Activated CD8-positive, alpha-beta memory T cell treated with anti-CD3 and anti-CD28 coated beads, Interleukin-2, amount 10 ng/mL, durations not matched to agents 7 days and 5 days (primary cell): ENCODE data around the gene ADCK2. TPM values are rescaled to one million over a fixed set of nuclear protein-coding genes. Genes with fewer than 3 reads are reported as not detected.
"Not testable (repeated sequence)": the region's sequence is repeated elsewhere in the genome, so short reads cannot be mapped to it uniquely, and the experiment has no call there.

Experiments
- ATAC-seq: fragments of 150-1000 bp; cut with Tn5 transposase; one replicate; pipeline ENCODE4 v1.10.0; 2021; ENCODE audit warnings: moderate library complexity
- CTCF ChIA-PET: fragments of 350-600 bp; sonication (Branson Sonifier 250); formaldehyde crosslinking; loops from one replicate; lab custom pipeline; 2021; ENCODE audit warnings: antibody characterized with exemption; lab: Charles Lee
- DNase-seq: peaks from one replicate; pipeline ENCODE4 v3.0.0-alpha.2; 2020
- H3K27ac Mint-ChIP-seq: one replicate; pipeline ENCODE4 v1.8.0; 2021; ENCODE audit warnings: mild to moderate bottlenecking, mixed read lengths
- H3K27me3 Mint-ChIP-seq: one replicate; pipeline ENCODE4 v1.8.0; 2021; ENCODE audit warnings: mixed read lengths
- H3K36me3 Mint-ChIP-seq: one replicate; pipeline ENCODE4 v1.8.0; 2021; ENCODE audit warnings: mild to moderate bottlenecking, mixed read lengths
- H3K4me1 Mint-ChIP-seq: one replicate; pipeline ENCODE4 v1.8.0; 2021; ENCODE audit warnings: mixed read lengths
- H3K4me3 Mint-ChIP-seq: one replicate; pipeline ENCODE4 v1.8.0; 2021; ENCODE audit warnings: mild to moderate bottlenecking, moderate library complexity, mixed read lengths
- H3K9me3 Mint-ChIP-seq: one replicate; pipeline ENCODE4 v1.8.0; 2022; ENCODE audit warnings: low read depth, mixed read lengths
- total RNA-seq, 2 experiments: library from RNA; stranded (reverse); gene quantifications; one replicate each; pipeline ENCODE4 v1.2.3, GENCODE V29; 2021

The ADCK2 gene
- total RNA-seq, 2 experiments from 2014 or later, result 18.3 to 23.2 TPM

DNA sequence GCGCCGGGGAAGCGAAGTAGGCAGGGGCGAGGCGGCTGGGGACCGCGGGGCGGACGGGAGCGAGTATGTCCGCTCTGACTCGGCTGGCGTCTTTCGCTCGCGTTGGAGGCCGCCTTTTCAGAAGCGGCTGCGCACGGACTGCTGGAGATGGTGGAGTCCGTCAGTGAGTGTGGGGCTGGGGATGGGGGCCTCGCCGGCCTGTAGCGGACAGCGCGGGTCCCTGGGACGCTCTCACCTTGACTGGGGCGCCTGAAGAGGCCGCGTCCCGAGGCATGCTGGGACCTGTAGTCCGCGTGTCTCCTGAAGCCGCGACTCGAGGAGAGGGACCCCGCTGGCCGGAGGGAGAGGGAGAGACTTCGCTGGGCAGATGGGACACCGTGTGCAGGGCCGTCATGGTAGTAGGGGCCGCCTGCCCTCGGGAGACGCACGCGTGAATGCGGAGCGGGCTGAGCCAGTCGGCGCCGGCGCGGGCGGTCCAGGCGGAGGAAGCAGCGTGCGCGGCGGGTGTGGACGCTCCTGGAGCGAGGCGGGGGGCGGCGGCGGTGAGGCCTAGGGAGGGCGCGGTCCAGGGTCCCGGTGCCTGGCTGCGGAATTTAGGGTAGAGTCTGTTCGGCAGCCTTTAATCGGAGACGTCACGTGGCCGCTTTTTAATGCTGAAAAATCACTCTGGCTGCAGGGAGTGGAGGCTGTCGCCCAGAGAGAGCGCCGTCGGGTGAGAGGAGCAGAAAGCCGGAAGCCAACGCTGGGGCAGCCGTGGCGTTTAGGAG, 24.1 kb downstream of the ADCK2 start, which contains the start of gene NDUFB2:
Gene NDUFB2 (plus strand): TSS at position 29 of the 767 bp plus-strand sequence. CDS start 37 bp downstream, at position 66.
- CTCF ChIA-PET, result interaction anchor here (1.1 to 2.0 kb wide), 3 partner anchors 22 to 227 kb away, joined by 4 to 5 read pairs (median 4); partner anchors contain the start of gene ADCK2
- Mint-ChIP-seq H3K27ac (peak within 1 kb of the TSS; percentile 96), H3K27me3 (no peaks in the 10 kb centered on the region), H3K4me1 (peaks cover 42% of the 10 kb centered on the region), H3K36me3 (peaks cover 13% of the 10 kb centered on the region), H3K4me3 (peak within 1 kb of the TSS; percentile 97), H3K9me3 (no peaks in the 10 kb centered on the region)
- ATAC-seq (peak; percentile 90), DNase-seq (peak; percentile 85)

DNA sequence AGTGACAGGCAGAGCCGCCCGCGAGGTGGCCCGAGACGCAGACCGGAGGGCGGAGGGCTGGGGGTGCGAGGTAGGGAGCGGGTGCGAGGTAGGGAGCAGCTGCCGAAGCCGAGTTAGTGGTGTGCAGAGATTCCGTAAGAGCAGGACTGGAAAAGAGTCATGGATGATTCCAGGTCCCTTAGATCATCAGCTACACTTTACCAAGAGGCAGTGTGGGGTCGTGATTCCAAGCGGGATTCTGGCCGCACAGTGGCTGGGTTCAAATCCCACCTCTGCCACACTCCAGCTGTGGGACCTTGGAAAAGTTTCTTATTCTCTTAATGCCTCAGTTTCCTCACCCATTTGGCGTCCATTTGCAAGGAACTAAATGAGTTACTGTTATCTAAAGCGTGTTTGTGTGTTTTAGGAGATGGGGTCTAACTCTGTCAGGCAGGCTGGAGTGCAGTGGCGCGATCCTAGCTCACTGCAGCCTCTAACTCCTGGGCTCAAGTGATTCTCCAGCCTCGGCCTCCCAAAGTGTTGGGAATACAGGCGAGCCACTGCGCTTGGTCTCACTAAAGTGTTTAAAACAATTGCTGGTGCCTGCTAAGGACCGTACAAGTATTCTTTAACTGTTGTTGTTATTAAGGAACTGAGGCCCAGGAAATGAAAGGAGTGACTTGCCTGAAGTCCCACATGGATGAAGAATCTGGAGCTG, 24.9 kb downstream of the ADCK2 start:
- H3K27me3 Mint-ChIP-seq, result no peaks in the 10 kb centered on the region
- peak overlapping the region; percentile 97 for H3K4me3 Mint-ChIP-seq
- H3K9me3 Mint-ChIP-seq, result no peaks in the 10 kb centered on the region
- peaks cover 36% of the 10 kb centered on the region for H3K4me1 Mint-ChIP-seq
- DNase-seq (no peak), ATAC-seq (no peak)
- CTCF ChIA-PET, result interaction anchor here (1.1 kb wide), 1 partner anchor 22 kb away, joined by 5 read pairs; no protein-coding TSS in a partner anchor
- H3K36me3 Mint-ChIP-seq, result peaks cover 12% of the 10 kb centered on the region
- peak overlapping the region; percentile 96 for H3K27ac Mint-ChIP-seq

DNA sequence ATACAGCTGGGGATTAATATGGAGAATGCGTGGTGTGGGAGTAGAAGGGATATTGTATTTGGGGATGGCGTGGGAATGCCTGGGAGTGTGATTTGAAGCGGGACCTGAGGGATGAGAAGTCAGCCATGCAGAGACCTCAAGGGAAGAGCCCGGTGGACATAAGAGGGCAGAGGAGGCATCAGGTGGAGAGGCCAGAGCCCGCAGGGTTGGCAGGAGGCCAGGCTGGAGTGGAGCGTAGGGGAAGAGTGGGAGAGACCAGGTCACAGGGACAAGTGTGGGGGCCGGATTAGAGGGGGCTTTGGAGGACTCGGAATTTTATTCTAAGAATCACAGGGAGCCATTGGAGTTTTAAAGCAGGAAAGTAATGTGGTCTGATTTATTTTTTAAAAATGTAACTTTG, 25.7 kb downstream of the ADCK2 start:
- H3K36me3 Mint-ChIP-seq, result peaks cover 14% of the 10 kb centered on the region
- DNase-seq (no peak), ATAC-seq (no peak)
- no peaks in the 10 kb centered on the region for H3K9me3 Mint-ChIP-seq
- H3K27me3 Mint-ChIP-seq, result no peaks in the 10 kb centered on the region
- peak overlapping the region; percentile 96 for H3K27ac Mint-ChIP-seq
- CTCF ChIA-PET, result no interaction called here
- H3K4me3 Mint-ChIP-seq, result peak overlapping the region; percentile 97
- H3K4me1 Mint-ChIP-seq, result peaks cover 31% of the 10 kb centered on the region

DNA sequence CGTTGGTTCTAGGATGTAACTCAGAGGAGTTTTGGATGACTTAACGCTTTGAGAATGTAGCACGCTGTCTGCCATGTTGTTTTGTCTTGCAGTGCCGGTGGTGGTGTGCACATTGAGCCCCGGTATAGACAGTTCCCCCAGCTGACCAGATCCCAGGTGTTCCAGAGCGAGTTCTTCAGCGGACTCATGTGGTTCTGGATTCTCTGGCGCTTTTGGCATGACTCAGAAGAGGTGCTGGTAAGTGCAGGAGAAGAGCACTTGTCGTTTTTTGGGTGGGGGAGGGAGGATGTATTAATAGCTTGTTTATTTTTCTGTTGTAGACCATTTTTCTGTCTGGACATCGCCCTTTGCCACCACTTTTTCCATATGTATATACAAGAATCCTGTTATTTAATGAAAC, 30.0 kb downstream of the ADCK2 start:
- H3K4me1 Mint-ChIP-seq, result peaks cover 20% of the 10 kb centered on the region
- CTCF ChIA-PET, result interaction anchor here (1.8 kb wide), 1 partner anchor 50 kb away, joined by 5 read pairs; no protein-coding TSS in a partner anchor
- peaks cover 31% of the 10 kb centered on the region for H3K36me3 Mint-ChIP-seq
- H3K27me3 Mint-ChIP-seq, result no peaks in the 10 kb centered on the region
- no peak for DNase-seq
- no peak for ATAC-seq
- no peaks in the 10 kb centered on the region for H3K9me3 Mint-ChIP-seq
- no peak overlapping the region for H3K27ac Mint-ChIP-seq
- H3K4me3 Mint-ChIP-seq, result no peak overlapping the region

DNA sequence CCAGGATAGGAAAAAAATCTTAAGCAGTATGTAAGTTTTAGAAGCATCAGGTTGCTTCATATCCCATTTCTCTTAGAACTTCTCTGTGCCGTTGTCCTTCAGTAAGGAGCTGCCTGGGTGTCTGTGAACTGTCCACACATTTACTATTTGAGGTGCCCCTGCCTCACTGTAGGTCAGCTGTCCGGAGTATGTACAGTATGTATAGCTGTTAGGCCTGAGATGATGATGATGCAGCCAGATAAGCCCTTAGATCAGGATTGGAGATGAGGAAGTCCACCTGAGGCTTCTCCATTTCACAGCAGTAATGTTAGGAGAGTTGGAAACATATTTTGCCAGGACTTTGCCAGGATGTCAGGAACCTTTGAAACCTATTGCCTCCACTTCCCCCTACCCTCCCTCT, 31.5 kb downstream of the ADCK2 start:
- no peak overlapping the region for H3K4me3 Mint-ChIP-seq
- H3K27ac Mint-ChIP-seq, result no peak overlapping the region
- DNase-seq, result no peak
- H3K9me3 Mint-ChIP-seq, result no peaks in the 10 kb centered on the region
- no peak for ATAC-seq
- H3K4me1 Mint-ChIP-seq, result peaks cover 10% of the 10 kb centered on the region
- CTCF ChIA-PET, result no interaction called here
- no peaks in the 10 kb centered on the region for H3K27me3 Mint-ChIP-seq
- H3K36me3 Mint-ChIP-seq, result peaks cover 31% of the 10 kb centered on the region

DNA sequence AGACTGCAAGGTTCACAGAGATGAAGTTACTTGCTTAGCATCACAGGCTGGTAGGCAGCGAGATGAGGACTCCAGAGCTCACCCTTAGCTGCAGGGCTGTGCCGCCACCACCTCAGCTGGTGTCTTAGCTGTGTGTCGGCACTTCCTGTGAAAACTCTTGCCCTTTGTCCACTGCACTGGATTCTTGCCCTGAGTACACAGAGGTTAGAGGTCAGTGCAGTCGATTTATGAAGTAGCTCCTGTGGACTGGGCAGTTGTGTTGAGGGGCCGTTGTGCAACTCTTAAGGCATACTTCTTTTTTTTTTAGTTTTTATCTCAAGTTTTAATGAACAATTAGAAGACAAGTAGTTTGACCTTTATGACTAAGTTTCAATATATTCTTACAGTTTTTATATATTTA, 34.4 kb downstream of the ADCK2 start:
- no peak for DNase-seq
- CTCF ChIA-PET, result no interaction called here
- peaks cover 35% of the 10 kb centered on the region for H3K36me3 Mint-ChIP-seq
- no peaks in the 10 kb centered on the region for H3K9me3 Mint-ChIP-seq
- no peak overlapping the region for H3K4me3 Mint-ChIP-seq
- no peak overlapping the region for H3K27ac Mint-ChIP-seq
- H3K27me3 Mint-ChIP-seq, result no peaks in the 10 kb centered on the region
- peaks cover 2% of the 10 kb centered on the region for H3K4me1 Mint-ChIP-seq
- ATAC-seq, result no peak

DNA sequence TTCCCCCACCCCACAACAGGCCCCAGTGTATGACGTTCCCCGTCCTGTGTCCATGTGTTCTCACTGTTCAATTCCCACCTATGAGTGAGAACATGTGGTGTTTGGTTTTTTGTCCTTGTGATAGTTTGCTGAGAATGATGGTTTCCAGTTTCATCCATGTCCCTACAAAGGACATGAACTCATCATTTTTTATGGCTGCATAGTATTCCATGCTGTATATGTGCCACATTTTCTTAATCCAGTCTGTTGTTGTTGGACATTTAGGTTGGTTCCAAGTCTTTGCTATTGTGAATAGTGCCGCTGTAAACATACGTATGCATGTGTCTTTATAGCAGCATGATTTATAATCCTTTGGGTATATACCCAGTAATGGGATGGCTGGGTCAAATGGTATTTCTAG, 36.0 kb downstream of the ADCK2 start:
- H3K4me3 Mint-ChIP-seq, H3K27me3 Mint-ChIP-seq, H3K27ac Mint-ChIP-seq, H3K4me1 Mint-ChIP-seq, H3K9me3 Mint-ChIP-seq, DNase-seq, ATAC-seq, CTCF ChIA-PET: not testable (repeated sequence)
- peaks cover 28% of the 10 kb centered on the region for H3K36me3 Mint-ChIP-seq

DNA sequence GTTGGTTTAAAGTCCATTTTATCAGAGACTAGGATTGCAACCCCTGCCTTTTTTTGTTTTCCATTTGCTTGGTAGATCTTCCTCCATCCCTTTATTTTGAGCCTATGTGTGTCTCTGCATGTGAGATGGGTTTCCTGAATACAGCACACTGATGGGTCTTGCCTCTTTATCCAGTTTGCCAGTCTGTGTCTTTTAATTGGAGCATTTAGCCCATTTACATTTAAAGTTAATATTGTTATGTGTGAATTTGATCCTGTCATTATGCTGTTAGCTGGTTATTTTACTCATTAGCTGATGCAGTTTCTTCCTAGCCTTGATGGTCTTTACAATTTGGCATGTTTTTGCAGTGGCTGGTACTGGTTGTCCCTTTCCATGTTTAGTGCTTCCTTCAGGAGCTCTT, 39.6 kb downstream of the ADCK2 start:
- H3K9me3 Mint-ChIP-seq, DNase-seq, H3K4me3 Mint-ChIP-seq, CTCF ChIA-PET, H3K27ac Mint-ChIP-seq, H3K27me3 Mint-ChIP-seq, ATAC-seq, H3K4me1 Mint-ChIP-seq: not testable (repeated sequence)
- H3K36me3 Mint-ChIP-seq, result peaks cover 21% of the 10 kb centered on the region

DNA sequence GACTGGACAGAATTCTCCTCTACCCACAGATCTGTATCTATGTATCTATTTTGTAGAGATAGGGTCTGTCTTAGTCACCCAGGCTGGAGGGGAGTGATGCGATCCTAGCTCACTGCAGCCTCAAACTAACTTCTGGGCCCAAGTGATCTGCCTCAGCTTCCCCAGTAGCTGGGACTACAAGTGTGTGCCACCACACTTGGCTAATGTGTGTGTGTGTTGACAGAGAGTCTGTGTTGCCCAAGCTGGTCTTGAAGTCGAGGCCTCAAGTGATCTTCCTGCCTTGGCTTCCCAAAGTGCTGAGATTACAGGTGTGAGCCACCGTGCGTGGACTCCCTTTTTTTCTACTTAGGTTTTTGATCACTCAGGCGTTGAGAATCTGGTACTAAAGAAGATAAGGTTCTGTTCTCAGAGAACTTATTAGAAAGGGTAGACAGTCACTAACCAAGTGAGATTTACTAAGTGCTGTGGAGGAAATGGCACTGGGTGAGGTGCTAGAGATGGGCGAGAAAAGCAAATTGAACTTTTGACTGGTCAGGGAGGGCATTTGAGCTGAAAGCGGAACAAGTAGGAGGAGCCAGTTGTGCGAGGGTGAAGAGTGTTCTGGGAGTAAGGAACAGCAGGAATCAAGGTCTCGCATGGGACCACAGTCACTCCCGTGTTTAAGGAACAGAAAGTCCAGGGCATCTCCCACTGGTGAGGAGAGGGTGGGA, 41.7 kb downstream of the ADCK2 start:
- DNase-seq (no peak), ATAC-seq (no peak)
- H3K27ac Mint-ChIP-seq, result no peak overlapping the region
- H3K4me1 Mint-ChIP-seq, result no peaks in the 10 kb centered on the region
- CTCF ChIA-PET, result no interaction called here
- H3K4me3 Mint-ChIP-seq, result no peak overlapping the region
- H3K36me3 Mint-ChIP-seq, result peaks cover 18% of the 10 kb centered on the region
- no peaks in the 10 kb centered on the region for H3K27me3 Mint-ChIP-seq
- no peaks in the 10 kb centered on the region for H3K9me3 Mint-ChIP-seq

DNA sequence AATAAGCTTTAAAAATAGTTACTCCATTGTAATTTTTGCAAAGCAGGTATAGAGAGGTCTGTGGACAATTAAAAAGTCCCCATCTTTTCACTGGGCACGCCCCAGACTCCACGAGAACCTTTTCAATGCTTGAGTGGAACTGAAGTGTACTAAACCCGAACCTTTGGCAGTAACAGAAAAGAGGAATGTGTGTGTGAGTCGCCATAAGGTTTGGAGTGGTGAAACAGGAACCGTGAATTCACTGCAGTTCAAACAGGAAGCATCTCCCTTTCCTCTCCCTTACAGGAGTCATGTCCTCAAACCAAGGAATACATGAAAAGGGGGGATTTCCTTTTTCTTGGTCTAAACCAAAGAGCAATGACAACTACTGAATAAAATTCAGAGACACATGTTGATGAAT, 47.0 kb downstream of the ADCK2 start:
- no peak overlapping the region for H3K27ac Mint-ChIP-seq
- no peak overlapping the region for H3K4me3 Mint-ChIP-seq
- DNase-seq, result no peak
- H3K9me3 Mint-ChIP-seq, result no peaks in the 10 kb centered on the region
- ATAC-seq, result no peak
- no peaks in the 10 kb centered on the region for H3K27me3 Mint-ChIP-seq
- peaks cover 14% of the 10 kb centered on the region for H3K4me1 Mint-ChIP-seq
- H3K36me3 Mint-ChIP-seq, result peaks cover 6% of the 10 kb centered on the region
- CTCF ChIA-PET, result no interaction called here

DNA sequence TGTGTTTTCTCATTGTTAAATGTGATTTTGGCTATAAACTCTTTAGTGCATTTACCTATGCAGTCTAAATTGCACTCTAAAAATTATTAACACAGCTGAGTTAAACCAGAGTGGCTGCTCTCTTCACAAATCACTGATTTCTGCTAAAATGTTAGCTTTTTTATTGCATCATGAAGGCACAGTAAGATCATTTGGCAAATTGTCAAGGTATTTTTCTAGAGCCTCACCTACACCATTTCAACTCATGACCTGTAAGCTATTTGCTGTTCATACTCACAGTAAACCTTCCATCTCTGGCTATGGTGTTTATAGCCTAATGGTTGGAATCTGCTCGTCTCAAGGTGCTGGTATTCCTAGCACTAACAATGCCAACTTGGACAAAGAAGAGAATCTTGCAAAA, 49.5 kb downstream of the ADCK2 start:
- no peaks in the 10 kb centered on the region for H3K36me3 Mint-ChIP-seq
- H3K27ac Mint-ChIP-seq, result no peak overlapping the region
- H3K4me3 Mint-ChIP-seq, result no peak overlapping the region
- H3K9me3 Mint-ChIP-seq, result no peaks in the 10 kb centered on the region
- DNase-seq, result no peak
- CTCF ChIA-PET, result interaction anchor here (0.9 kb wide), 1 partner anchor 289 kb away, joined by 4 read pairs; no protein-coding TSS in a partner anchor
- H3K4me1 Mint-ChIP-seq, result peaks cover 14% of the 10 kb centered on the region
- no peak for ATAC-seq
- H3K27me3 Mint-ChIP-seq, result no peaks in the 10 kb centered on the region

DNA sequence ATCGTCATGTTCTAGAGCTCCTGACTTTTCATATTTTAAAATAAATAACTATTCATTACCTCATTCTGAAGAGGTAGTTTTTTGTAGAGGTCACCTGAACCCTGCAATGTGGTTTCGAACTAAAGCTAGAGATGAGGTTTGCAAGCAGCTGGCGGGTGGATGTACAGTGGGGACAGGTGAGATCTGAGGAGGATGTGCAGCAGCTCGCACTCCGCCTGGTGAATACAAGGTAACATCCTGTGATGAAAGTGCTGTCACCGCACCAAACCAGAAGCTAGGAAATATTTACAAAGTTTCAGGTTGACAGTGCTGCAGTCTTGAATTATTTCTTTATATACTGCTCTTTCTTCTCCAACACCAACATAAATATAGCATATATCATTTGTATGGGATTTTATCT, 50.3 kb downstream of the ADCK2 start:
- no peaks in the 10 kb centered on the region for H3K27me3 Mint-ChIP-seq
- CTCF ChIA-PET, result interaction anchor here (0.9 to 1.8 kb wide), 2 partner anchors 15 to 288 kb away, joined by 4 to 5 read pairs; no protein-coding TSS in a partner anchor
- no peaks in the 10 kb centered on the region for H3K9me3 Mint-ChIP-seq
- H3K27ac Mint-ChIP-seq, result no peak overlapping the region
- H3K4me1 Mint-ChIP-seq, result peaks cover 14% of the 10 kb centered on the region
- H3K4me3 Mint-ChIP-seq, result no peak overlapping the region
- peak; percentile 76 for ATAC-seq
- DNase-seq, result peak; percentile 54
- H3K36me3 Mint-ChIP-seq, result no peaks in the 10 kb centered on the region

DNA sequence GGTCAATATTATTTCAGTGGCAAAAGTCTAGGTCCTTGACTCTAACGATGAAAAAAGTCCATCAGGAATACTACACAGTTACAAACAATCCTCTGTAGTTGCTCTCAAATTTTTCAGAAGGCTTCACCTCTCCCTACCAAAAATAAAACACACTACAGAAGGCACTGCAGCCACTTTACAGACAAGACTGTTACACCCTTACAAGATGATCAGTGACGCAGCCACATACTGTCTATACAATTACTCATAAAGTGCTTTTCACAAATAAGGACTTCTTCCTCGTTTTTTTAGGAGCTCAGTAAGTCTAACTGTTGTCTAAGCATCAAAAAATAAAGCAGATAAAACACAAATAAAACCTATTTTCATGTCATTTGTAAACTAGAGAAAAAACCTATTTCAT, 50.8 kb downstream of the ADCK2 start:
- no peaks in the 10 kb centered on the region for H3K9me3 Mint-ChIP-seq
- H3K4me1 Mint-ChIP-seq, result peaks cover 14% of the 10 kb centered on the region
- no peak overlapping the region for H3K4me3 Mint-ChIP-seq
- H3K36me3 Mint-ChIP-seq, result no peaks in the 10 kb centered on the region
- ATAC-seq, result no peak
- CTCF ChIA-PET, result interaction anchor here (1.8 kb wide), 1 partner anchor 15 kb away, joined by 5 read pairs; no protein-coding TSS in a partner anchor
- no peak for DNase-seq
- no peaks in the 10 kb centered on the region for H3K27me3 Mint-ChIP-seq
- H3K27ac Mint-ChIP-seq, result no peak overlapping the region
